GM21576 (cell line): Measurements from ENCODE around the gene SURF2.
A peak's percentile ranks its signal among the peaks of the same experiment; 100 is the strongest.

Experiments
- ATAC-seq: cut with Tn5 transposase; IDR thresholded peaks from one replicate; pipeline ENCODE4 v1.9.1; 2021; ENCODE audit warnings: mild to moderate bottlenecking, moderate library complexity; ENCODE audit not compliant: unreplicated experiment

Gene SURF2

DNA sequence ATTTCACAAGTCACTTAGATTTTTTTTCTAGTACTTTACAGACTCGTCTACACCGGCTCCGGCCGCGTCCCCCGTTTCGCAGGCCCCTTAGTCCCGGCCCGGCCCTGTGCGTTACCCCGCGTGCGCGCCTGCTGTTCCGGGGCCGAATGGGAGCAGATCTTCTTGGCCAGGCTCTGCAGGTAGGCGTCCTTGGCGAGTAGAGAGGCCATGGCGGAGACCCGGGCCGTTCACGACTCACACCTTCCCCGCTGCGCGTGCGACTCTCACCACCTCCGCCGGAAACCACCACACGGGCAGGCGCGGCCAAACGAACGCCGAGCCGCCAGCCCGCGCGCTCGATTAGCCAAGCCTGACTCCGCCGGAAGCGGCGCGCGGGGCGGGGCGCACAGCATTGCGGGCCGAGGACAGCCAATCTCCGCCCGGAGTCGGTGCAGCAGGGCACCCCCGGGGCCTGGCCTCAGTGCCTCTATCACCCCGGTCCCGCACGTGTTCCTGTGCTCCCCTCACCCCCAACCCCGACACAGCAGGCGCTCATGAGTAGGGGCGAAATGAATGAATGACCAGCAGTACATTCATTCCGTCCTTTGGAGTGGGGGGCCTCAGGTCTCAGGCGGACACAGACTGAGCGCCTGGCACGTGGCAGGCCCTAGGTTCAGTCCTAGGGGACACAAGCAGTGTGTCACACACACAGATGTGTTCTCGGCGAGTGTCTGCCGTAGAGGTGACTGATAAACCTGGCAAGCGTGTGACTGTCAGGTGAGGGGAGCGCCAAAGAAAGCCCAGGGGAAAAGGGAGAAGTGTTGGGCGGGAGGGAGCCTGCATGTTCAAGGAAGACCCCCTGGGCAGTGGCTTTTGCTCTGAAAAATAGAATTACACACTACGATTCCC is 20.2 kb upstream of the SURF2 start, which contains the start of gene SURF6:
Gene SURF6, minus strand, starts transcription at position 265 of the 888 bp plus-strand sequence. Its CDS starts 56 bp downstream, at position 209.
- ATAC-seq: peak; percentile 79

DNA sequence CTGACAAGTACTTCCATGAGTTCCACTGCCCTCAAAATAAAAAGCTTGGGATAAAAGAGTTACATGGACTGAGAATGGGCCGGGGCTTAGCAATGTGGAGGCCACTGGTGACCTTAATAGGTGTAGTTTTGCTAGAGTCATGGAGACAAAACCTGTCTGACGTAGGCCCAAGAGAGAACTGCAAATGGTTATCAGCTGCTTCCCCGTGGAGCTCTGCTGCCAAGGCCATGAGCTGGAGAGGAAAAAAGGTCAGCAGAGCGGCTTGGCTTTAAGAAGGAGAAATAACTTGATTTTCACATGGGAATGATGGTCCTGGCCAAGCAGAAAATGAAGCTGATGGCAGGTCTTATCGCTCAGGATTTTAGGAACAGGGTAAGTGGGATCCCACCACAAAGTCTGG is 16.7 kb upstream of the SURF2 start:
- ATAC-seq: no peak

DNA sequence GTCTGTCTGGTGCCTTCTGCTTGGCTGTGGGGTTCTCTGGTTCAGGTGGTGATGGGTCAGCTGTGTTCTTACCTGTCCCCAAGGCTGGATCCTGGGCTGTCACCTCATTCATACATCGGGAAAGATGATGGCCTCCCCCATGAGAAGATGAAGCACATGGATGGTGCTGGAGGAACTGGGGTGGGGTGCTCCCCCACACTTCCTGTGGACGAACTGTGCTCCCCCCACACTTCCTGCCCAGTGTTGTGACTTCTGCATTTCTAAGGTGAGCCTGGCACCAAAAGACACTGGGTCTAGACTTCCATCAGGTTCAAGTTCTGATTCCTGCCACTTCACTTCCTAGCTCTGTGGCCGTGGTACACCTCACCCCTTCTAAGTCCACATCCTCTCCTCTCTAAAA is 16.1 kb upstream of the SURF2 start:
- no peak for ATAC-seq

DNA sequence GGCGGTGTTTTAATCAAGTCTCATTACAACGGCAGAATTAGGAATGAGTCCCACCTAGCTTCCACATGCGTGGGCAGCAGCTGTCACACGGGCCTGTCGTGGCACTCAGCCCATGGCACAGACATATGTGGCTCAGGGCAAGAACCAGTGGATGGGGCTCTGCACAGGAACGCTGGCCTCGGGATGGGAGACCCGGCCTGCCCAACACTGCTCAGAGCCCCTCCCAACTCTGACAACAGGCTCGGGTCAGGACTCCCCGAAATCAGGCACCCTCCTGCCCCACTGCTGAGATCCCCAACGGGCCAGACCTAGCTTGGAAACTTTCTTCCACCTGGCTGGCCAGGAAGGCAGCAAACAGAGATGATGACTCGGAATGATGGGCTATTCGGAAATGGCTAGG is 15.4 kb upstream of the SURF2 start:
- no peak for ATAC-seq

DNA sequence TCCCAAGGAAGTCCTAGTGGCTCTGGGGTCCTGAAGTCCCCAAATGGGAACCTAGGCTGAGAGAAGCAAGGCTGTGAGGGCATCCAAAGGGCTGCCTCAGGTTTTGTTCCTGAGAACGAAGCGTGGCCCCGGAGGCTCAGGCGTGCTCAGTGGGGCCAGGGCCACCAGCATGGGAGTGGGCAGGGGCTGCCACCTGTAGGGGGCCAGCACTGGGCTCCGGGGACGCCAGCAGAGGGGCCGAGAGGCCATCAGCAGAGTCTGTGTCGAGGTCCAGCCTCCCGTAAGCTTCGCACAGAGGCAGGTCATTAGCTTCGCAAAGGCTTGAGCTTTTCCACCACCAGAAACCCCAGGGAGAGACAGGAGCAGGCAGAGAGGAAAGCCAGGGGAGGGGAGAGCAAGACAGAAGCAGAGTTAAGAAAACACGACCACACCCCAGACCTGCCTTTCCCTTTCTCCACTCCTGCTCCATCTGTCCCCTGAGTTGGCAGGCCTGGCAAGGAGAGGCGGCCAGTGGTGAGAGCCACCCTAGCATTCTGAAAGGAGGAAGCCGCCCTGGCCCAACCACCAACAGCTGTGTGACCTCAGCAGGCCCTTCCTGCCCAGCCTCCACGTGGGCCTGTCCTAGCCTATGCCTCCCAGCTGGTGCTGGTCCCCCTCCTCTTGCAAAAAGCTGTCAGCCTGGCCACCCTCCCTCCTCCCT is 14.8 kb upstream of the SURF2 start:
- ATAC-seq: no peak

DNA sequence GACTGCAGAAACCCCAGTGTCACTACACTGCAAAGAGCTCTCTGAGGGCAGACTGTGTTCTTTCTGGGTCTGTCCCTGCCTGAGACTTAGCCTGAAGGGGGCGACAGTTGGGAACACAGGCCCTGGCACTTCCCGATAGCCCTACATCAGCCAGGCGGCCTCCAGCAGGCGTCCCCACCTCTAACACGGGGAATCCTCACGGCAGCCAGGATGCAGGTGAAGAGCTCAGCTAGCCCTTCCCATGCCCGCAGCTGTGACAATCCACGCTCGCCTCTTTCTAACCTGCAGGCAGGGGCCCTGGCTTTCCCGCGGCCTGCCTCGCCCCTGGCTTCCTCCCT is 14.3 kb upstream of the SURF2 start:
- ATAC-seq: no peak

DNA sequence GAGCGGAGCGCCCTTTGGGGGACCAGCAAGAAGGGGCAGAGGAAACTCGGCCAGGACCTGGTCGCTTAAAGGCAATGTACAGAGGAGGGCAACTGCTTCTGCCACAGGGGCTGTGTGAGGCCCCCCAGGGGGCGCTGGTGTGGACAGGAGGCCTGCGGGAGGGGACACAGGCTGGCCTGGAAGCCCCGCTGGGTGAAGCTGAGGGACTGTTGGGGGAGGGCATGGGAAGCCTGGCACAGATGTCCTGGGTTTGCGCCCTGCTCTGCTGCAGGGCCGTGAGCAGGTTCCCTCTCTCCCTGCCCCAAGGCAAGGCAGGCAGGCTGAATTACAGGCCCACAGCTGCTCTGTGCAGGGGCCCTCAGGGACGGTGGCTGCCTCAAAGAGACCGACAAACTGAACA is 13.8 kb upstream of the SURF2 start:
- no peak for ATAC-seq

DNA sequence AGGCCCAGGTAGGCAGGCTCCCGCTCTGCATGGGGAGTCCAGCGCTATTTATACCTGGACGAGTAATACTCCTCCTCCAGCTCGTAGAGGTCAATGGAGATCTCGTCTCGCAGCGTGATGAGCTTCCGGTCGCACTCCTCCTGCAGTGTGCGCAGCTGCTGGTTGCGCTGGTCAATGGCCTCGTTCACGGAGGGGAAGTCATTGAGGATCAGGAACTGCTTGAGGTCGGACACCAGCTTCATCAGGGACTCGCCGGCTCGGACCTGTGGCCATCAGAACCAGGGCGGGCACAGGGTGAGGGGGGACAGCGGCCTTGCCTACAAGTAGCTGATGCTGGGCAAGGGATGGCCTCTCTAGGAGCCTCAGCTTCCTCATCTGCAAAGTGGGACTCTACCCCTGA is 12.3 kb upstream of the SURF2 start:
- ATAC-seq: no peak

DNA sequence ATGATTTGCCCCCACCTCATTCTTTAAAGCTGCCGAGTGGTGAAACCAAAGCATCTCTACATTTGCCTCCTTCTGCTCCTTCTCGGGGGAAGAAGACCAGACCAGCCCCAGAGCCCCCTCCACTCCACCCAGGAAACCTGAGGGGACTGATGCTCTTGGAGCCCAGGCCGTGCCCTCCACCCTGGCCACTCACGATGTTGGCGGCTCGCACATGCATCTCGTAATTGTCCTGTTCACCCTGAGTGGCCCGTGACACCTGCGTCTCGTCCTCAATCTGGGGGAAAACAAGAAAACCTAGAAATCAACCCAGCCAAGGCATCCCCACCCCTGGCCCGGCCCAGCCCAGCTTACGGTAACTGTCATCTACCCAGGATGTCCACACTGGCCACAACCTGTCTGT is 11.4 kb upstream of the SURF2 start:
- ATAC-seq: no peak

DNA sequence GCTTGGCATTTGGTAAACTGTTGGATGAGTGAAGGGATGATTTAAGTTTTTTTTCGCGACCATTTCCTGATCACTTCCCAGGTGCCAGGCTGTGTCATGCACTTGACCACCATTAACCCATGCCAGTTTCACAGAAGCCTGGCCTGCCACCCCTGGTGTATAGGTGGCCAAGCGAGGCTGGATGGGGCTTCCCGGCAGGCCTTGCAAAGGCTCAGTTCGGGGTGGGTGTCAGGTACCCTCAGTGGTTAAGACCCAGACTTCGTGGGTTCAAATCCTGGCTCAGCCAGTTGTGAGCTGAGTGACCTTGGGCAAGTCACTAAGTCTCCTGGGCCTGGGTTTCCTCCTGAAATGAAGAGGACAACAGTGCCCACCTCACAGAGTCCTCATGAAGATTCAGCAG is 10.8 kb upstream of the SURF2 start:
- no peak for ATAC-seq

DNA sequence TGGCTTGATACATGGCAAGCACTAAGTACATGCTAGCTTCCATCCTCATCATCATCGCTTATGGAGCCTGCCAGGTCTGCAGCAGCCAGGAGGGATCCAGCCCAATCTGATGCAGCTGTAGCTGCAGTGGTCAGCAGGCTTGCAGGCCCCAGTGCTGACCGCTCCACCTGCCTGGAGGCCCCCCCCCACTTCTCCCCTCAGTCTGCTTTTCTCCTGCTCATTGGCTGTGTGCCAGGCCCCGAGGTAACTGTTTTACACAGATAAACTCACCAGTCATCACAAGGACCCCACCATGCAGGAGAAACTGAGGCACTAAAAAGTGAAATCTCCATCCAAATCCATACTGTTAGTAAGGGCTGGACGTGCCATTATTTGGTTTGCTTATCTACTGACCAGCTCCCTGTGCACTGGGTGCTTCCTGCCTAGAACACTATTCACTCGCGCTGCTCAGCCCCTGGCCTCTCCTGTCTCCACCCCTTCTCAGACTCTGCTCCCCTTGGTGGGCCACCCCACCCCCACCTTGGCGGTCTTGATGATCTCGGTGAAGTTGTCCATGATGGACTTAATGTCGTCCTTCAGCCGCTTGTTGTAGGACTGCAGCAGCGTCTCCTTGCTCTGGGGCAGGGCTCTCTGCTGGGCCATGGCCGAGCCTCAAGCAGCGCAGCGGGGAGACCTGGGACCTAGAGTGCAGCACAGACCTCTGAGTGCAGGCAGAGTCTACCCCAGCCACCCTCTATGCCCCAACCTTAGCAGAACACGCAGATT is 10.1 kb upstream of the SURF2 start:
- no peak for ATAC-seq

DNA sequence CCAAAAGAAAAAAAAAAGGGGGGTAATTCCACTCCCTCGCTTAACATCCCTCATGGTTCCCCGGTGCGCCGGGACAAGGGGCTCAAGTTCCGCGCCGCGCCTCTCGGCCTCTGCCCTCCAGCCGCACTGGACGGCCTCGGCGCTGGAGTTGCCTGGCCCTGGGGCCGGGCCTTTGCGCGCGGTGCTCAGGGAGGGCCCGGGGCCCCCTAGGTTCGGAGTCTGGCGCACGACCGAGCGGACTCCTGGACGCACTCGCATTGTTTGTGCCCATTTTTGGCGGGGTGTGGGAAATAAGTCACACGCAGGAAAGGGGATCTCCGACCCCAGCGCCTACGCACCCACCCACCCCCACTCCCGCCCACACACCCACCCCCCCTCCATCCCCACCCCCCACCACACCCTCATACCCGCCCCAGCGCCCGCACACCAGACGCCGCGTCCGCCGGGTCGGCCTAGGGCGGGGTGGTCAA is 8.8 kb upstream of the SURF2 start:
- peak; percentile 21 for ATAC-seq

DNA sequence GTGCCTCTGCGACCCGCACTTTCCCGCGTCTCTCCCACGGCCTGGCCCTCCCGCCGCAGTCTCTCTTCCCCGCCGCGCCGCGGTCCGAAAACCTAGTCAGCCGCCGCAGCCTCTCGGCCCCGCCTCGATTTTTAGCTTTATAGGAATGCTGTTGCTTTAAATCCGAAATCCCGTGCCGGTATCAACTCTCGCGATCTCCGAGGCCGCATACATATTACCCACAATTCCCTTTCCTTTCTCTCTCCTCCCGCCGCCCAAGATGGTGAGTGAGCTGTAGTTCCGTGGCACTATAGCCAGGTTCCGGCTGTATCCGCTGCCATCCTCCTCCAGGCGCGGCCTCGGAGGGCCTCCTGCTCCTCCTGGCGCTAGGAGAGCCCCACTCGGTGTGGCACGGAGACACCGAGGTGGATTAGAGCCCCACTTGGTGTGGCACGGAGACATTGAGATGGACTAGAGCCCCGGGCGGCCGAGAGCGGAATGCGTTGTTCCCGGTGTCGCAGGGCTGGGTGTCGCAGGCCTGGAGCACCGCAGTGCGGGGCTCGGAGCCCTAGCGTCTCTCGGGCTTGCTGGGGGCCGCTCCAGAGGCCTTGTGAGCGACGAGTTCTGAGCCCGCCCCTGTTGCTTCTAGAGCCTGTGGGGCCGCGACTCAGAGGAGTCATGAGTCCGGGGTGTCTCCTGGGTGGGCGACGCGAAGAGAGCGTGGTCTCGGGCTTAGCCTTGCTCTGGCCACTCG is 8.2 kb upstream of the SURF2 start, which contains the start of the genes MED22 and RPL7A:
Gene MED22, minus strand, starts transcription at position 147 of the 733 bp plus-strand sequence. CDS start 1,469 bp downstream, outside the sequence.
Gene RPL7A, plus strand, starts transcription at position 234 of the 733 bp plus-strand sequence. Its CDS starts 26 bp downstream, at position 260.
- peak; percentile 71 for ATAC-seq

DNA sequence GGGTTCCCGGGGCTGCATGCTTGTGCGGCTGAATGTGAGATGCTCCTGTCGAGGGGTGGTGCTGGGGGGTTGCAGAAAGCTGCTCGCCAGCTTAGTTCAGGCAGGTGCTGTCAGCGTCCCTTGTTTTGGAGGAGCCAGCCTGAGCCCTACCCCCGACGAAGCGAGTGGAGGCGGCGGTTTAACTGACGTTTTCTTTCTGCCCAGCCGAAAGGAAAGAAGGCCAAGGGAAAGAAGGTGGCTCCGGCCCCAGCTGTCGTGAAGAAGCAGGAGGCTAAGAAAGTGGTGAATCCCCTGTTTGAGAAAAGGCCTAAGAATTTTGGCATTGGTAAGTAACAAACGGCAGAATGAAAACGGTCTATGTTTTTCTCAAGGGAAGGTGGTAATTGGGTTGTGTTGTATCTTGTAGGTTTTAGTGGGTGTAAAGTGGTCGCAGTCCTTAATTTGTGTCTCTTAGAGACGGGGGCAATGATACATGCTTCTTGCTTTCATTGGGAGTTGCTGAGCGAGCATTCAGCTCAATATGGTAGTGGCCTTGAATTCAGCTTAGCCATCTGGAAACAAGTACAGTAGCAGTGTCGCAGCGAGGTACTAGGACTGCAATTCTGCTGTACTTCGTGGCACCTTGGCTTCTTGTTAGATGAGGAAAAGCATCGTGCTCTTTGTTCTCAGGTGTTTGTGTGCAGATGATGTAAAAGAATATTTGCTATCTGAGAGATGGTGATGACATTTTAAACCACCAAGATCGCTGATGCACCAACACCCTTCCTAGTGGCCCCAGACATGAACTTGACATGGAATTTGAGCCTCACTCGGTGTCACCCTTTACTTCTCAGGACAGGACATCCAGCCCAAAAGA is 7.4 kb upstream of the SURF2 start:
- no peak for ATAC-seq

DNA sequence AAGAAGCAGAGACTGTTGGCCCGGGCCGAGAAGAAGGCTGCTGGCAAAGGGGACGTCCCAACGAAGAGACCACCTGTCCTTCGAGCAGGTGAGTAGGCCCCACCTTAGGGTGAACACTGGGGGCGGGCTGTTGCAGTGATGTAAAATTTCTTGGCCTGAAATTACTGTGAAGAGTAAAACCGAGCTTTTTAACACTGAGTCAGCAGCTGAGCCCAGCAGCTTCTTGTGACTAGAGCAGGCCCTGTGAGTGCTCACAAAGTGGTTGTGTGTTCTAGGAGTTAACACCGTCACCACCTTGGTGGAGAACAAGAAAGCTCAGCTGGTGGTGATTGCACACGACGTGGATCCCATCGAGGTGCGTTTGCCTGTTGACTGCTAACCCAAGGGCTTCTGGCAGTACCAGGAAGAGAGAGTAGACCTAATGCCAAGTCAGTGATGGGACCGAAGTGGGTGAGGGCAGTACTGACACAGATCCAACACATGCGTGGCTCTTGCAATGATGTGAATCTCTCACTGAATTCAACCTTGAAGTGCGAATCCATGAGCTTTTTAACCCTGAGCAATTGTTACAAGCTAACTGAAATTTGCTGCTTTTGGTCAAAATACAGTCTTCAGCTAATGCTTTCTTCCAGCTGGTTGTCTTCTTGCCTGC is 6.3 kb upstream of the SURF2 start:
- ATAC-seq: no peak

DNA sequence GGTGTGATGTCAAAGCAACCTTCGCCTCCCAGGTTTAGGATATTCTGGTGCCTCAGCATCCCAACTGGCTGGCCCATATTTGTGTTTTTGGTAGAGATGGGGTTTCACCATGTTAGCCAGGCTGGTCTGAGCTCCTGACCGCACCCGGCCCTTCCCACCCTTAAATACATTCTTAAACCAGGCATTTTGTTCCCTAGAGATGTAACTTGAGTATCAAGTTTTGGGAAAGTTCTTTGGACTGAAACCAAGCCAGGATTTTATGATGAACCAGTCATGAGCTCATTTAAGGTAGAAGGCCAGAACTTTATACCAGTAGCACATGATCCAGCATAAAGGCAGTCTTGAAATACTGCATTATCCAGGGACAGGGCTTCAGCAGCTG is 4.8 kb upstream of the SURF2 start:
- no peak for ATAC-seq

DNA sequence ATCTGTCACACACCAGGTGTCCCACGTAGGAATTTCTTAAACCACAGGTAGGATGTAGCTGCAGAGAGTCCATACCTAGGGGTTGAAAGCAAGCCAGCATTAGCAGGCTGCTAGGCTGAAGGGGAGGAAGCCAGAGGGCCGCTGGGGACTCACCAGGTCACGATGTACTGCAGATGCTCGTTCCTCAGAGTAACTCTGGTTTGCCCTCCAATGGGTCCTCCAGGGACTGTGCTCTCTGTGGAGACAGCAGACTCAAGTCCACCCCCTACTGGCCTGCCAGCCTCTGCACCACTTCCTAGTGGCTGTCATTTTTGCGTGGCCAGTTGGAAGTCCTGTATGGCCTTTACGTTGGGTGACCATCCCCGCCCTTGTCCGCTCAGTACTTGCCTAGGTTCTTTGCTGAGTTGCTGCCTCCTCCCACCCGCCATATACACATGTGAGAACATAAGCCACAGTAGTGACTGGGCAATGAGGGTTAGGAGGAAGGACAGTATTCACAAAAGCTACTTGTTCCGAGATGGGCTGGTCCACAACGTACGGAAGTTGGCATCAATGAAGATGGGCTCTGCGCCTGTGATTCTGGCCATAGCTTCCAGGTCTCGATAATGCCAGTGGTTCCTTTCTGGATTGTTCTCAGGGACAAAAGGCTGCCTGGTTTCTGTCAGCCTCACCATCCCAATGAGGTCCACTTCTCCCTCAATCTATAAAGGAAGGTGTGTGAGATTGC is 4.3 kb upstream of the SURF2 start:
- no peak for ATAC-seq

DNA sequence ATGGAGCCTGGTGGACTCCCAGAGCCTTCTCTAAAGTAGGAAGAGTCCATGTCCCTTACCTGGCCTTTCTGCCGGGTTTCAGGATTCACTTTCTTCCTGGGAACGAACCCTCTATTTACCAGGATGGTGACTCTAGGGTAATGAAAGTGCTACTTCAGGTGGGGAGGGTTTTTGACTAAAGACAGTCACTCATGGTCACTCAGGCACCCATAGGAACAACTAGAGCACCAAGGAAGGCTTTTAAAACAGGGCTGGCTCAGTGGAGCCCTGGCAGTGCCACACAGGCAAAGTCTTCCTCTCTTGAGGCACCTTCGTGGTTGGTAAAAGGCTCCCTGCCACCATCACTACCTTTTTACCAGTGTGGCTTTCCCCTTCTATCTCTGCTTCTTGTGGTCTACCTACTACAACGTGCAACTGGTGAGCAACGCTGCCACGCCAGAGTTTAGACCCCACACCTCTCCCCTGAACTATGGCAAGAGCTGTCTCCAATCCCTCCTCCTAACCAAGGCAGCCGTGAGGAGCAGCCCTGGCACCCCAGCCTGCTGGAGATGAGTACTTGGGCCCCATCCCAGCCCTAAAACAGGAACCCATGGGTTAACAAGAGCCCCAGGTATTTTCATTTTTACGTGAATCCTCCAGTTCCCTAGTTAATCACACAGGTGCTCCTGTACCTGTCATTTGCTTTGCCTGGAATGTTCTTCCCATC is 3.6 kb upstream of the SURF2 start:
- ATAC-seq: no peak
